ENCODE data around the gene TCHHL1.

- TF ChIP-seq ZNF614 (CRISPR knock-in tag; IDR thresholded peaks at IDR 0.05; ENCODE audit: borderline replicate concordance) (no peak), MYC (CRISPR knock-in tag; IDR thresholded peaks at IDR 0.05; ENCODE audit: borderline replicate concordance) (no peak), JUND (CRISPR knock-in tag; IDR thresholded peaks at IDR 0.05) (no peak), CEBPB (IDR thresholded peaks at IDR 0.05; ENCODE audit: borderline replicate concordance, low read depth, low read length) (no peak), ARID2 (CRISPR knock-in tag; IDR thresholded peaks at IDR 0.05; ENCODE audit: borderline replicate concordance) (no peak), POLR2AphosphoS2 (IDR thresholded peaks at IDR 0.05; ENCODE audit: low read depth, low read length) (no peak), ZNF567 (CRISPR knock-in tag; IDR thresholded peaks at IDR 0.05; ENCODE audit: borderline replicate concordance) (no peak), POLR2A (IDR thresholded peaks at IDR 0.05; ENCODE audit: insufficient read depth in 1 of 2, low read depth in 2 of 2, low read length in 2 of 2) (no peak), TAF1 (CRISPR knock-in tag; IDR thresholded peaks at IDR 0.05) (no peak), HNRNPH1 (optimal IDR thresholded peaks at IDR 0.05; ENCODE audit: low read depth, low read length) (no peak), ZNF274 (CRISPR knock-in tag; IDR thresholded peaks at IDR 0.05) (no peak), PHF8 (CRISPR knock-in tag; IDR thresholded peaks at IDR 0.05) (no peak), ZNF674 (CRISPR knock-in tag; IDR thresholded peaks at IDR 0.05; ENCODE audit: low read depth) (no peak), RAD21 (CRISPR knock-in tag; IDR thresholded peaks at IDR 0.05) (no peak)
These were observed 53.2 kb downstream of the TCHHL1 start for GRCh38 chr1:152035539-152036266.

Measured in HepG2 (cell line).